Epithelial cell of esophagus (primary cell): Measurements from ENCODE around the gene DCLK1.

Experiments used
- DNase-seq: peaks from one replicate; pipeline ENCODE4 v3.0.0; 2010; ENCODE audit warnings: low read depth
- H3K4me3 ChIP-seq: 2 replicates; pipeline ENCODE4 v1.5.1; 2011; ENCODE audit warnings: mild to moderate bottlenecking, low read length, control low read depth
- TF ChIP-seq, protein P1 (sequence below): IDR thresholded peaks from 2 replicates; pipeline ENCODE4 v1.5.1; 2011; ENCODE audit warnings: low read depth, mild to moderate bottlenecking, low read length, control low read depth, inconsistent platforms; ENCODE audit not compliant: insufficient read depth; ENCODE audit errors: missing control alignments

Gene DCLK1

GRCh38 chr13:35830850-35831450, 300.2 kb downstream of the DCLK1 start:
- TF ChIP-seq, protein P1, sequence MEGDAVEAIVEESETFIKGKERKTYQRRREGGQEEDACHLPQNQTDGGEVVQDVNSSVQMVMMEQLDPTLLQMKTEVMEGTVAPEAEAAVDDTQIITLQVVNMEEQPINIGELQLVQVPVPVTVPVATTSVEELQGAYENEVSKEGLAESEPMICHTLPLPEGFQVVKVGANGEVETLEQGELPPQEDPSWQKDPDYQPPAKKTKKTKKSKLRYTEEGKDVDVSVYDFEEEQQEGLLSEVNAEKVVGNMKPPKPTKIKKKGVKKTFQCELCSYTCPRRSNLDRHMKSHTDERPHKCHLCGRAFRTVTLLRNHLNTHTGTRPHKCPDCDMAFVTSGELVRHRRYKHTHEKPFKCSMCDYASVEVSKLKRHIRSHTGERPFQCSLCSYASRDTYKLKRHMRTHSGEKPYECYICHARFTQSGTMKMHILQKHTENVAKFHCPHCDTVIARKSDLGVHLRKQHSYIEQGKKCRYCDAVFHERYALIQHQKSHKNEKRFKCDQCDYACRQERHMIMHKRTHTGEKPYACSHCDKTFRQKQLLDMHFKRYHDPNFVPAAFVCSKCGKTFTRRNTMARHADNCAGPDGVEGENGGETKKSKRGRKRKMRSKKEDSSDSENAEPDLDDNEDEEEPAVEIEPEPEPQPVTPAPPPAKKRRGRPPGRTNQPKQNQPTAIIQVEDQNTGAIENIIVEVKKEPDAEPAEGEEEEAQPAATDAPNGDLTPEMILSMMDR: no peak
- H3K4me3 ChIP-seq: no peak overlapping the region
- no peak for DNase-seq

DNA sequence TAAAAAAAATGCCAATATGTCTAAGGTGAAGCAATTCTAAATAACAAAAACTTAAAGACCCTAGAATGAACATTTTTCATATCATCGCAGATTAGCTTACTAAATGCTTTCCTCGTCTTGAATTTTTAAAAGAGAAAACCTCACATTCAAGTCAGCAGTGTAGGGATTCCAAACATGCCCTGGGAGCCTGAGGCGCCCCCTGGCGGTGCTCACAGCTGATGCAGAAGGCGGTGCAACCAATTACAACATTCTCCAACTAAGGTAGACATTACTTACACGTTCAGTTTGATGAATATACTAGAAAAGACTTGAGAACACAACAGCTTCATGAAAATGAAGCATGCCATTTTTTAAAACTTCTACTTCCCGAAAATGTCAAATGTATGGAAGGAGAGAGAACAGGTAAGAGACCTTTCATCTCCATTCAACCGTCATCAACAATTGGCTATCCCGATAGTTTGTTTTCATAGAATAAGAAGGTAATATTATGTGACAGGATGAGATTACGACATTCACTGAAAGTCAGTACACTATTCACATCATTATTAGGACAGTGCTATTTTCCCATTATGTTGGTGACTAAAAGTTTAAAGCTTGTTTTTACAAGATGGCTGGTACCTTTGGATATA, 304.4 kb downstream of the DCLK1 start:
- no peak overlapping the region for H3K4me3 ChIP-seq
- no peak for DNase-seq
- TF ChIP-seq, protein P1: peak; percentile 43

DNA sequence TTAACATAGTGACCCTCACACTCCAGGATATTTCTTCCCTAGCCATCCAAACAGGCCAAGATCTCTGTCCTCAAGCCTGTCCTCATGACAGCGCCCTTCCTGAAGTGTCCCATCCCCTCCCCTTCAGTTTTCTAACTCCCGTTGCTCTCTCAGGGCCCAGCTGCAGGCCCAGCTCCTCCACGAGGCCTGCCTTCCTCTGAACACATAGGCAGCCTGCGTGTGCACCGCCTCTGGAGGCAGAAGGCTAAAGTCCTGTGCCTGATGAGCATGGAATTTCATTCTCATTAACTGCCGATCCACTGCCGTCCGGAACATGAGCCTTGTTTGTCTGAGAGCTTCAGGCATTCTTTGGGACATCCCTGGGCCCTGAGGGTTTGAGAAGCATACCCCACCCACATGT, 306.4 kb downstream of the DCLK1 start:
- no peak overlapping the region for H3K4me3 ChIP-seq
- TF ChIP-seq, protein P1: no peak
- no peak for DNase-seq

- no peak overlapping the region for H3K4me3 ChIP-seq
- TF ChIP-seq, protein P1: no peak
- no peak for DNase-seq
These were observed 306.8 kb downstream of the DCLK1 start for GRCh38 chr13:35824395-35824794.

DNA sequence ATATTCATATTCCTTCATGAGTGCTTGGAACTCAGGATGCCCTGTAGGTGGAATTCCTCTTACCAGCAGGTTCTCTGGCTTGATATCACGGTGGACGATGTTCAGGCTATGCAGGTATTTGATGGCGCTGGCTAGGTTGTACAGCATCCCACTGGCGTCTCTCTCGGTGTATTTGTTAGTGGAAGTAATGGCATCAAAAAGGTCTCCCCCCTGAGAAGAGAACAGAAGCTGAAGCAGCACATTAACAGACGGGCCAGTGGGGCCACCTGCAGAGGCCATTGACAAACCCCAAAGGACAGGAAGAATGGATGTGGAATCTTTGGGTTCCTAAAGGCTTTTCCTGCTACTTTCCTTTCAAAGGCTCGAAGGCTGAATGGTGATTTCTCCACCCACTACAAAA, 308.5 kb downstream of the DCLK1 start:
- no peak for DNase-seq
- TF ChIP-seq, protein P1: no peak
- H3K4me3 ChIP-seq: no peak overlapping the region

DNA sequence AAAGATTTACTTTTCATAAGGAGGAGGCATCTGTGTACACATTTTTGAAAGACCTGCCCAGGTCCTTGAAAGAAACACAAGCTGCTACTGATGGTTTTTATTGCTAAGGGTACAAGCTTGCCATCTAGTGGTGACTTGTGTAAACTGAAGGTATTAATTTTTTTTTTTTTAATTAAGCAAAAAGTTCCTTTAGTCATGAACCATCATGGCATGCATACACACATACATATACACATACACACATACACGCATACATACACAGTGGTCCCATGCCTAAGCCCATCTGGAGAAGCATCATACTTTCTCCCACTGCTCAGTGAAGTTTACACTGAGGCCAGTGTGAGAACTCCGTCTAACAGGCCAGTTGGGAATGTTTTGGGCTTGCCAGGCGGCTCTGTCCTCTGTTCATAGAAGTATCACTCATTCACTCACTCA, 312.5 kb downstream of the DCLK1 start:
- TF ChIP-seq, protein P1: peak; percentile 60
- no peak overlapping the region for H3K4me3 ChIP-seq
- DNase-seq: peak; percentile 49
